MG63 (cell line): ENCODE results near the gene PLLP. TPM values are rescaled to one million over a fixed set of nuclear protein-coding genes. Genes with fewer than 3 reads are reported as not detected.

Experiments
- DNase-seq: peaks from one replicate; pipeline ENCODE4 v3.0.0-alpha.2; 2020
- H3K27me3 ChIP-seq: fragments of 250-450 bp; sonication (Bioruptor Pico); 2 replicates; pipeline ENCODE4 v1.5.1; 2020; ENCODE audit warnings: mild to moderate bottlenecking, moderate library complexity
- H3K36me3 ChIP-seq: fragments of 250-450 bp; sonication (Bioruptor Pico); 2 replicates; pipeline ENCODE4 v1.5.1; 2020; ENCODE audit warnings: mild to moderate bottlenecking, moderate library complexity
- H3K4me3 ChIP-seq: fragments of 250-450 bp; sonication (Bioruptor Pico); 2 replicates; pipeline ENCODE4 v1.5.1; 2020; ENCODE audit warnings: mild to moderate bottlenecking, moderate library complexity
- H3K9me3 ChIP-seq: fragments of 250-450 bp; sonication (Bioruptor Pico); 2 replicates; pipeline ENCODE4 v1.5.1; 2020; ENCODE audit warnings: mild to moderate bottlenecking, moderate library complexity
- total RNA-seq: library from RNA; depleted of rRNA; stranded (reverse); fragments of >200 nt; shearing (Covaris generic); gene quantifications from 2 replicates; pipeline ENCODE4 v1.2.3, GENCODE V29; 2014; ENCODE audit warnings: low replicate concordance

PLLP gene
- total RNA-seq, 1 experiment from 2014 or later: not detected

GRCh38 chr16:57265850-57266530 is 18.5 kb downstream of the PLLP start:
- Histone ChIP-seq H3K4me3 (no peak overlapping the region), H3K9me3 (no peaks in the 10 kb centered on the region), H3K36me3 (no peaks in the 10 kb centered on the region), H3K27me3 (no peaks in the 10 kb centered on the region)
- DNase-seq: no peak

DNA sequence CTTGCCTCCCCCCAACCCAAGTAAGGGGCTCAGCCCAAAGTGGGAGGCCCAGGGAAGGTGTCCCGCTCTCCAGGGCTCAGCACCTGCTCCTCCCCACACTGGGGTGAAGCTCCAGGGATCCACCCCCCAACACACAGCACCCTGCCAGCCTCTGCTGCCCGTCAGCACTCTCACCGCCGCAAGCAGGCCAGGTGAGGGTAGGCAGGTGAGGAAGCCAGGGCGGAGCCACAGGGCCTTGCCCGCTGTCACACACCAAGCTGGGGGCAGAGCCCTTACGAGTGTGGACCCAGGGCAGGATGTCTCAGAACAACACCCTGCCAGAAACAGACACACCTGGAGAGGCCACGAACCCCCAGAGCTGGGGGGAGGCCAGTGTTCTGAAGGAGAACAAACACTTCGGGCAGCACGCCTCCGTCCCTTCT is 19.5 kb downstream of the PLLP start:
- no peaks in the 10 kb centered on the region for H3K36me3 ChIP-seq
- H3K9me3 ChIP-seq: no peaks in the 10 kb centered on the region
- H3K27me3 ChIP-seq: no peaks in the 10 kb centered on the region
- DNase-seq: no peak
- H3K4me3 ChIP-seq: no peak overlapping the region

DNA sequence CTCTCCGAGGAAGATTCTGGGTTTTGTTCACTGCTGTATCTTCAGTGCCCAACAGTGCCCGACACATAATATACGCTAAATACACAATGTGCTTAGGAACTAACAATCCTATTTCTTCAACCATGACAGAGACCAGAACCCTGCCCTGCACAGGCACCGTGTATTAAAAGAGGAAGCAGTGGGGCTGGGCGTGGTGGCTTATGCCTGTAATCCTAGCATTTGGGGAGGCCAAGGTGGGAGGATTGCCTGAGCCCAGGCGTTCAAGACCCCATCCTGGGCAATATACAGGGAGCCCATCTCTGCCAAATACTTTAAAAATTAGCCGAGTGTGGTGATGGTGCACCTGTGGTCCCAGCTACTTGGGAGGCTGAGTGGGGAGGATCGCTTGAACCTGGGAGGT is 20.1 kb downstream of the PLLP start:
- DNase-seq: no peak
- Histone ChIP-seq H3K4me3 (no peak overlapping the region), H3K36me3 (no peaks in the 10 kb centered on the region), H3K27me3 (no peaks in the 10 kb centered on the region), H3K9me3 (no peaks in the 10 kb centered on the region)

GRCh38 chr16:57263541-57264351 is 20.7 kb downstream of the PLLP start:
- Histone ChIP-seq H3K4me3 (no peak overlapping the region), H3K36me3 (no peaks in the 10 kb centered on the region), H3K9me3 (no peaks in the 10 kb centered on the region), H3K27me3 (no peaks in the 10 kb centered on the region)
- no peak for DNase-seq

- no peak for DNase-seq
- Histone ChIP-seq H3K36me3 (no peaks in the 10 kb centered on the region), H3K9me3 (no peaks in the 10 kb centered on the region), H3K27me3 (no peaks in the 10 kb centered on the region), H3K4me3 (no peak overlapping the region)
Measured at GRCh38 chr16:57262841-57263540, 21.5 kb downstream of the PLLP start.

GRCh38 chr16:57261806-57262205 is 22.7 kb downstream of the PLLP start:
- Histone ChIP-seq H3K36me3 (no peaks in the 10 kb centered on the region), H3K9me3 (no peaks in the 10 kb centered on the region), H3K27me3 (no peaks in the 10 kb centered on the region), H3K4me3 (no peak overlapping the region)
- DNase-seq: no peak

- Histone ChIP-seq H3K27me3 (no peaks in the 10 kb centered on the region), H3K9me3 (no peaks in the 10 kb centered on the region), H3K36me3 (peaks cover 4% of the 10 kb centered on the region; the same call in 1 of the 2 replicates), H3K4me3 (no peak overlapping the region)
- DNase-seq: peak; percentile 38
Measured at GRCh38 chr16:57260294-57260929, 24.1 kb downstream of the PLLP start.

- Histone ChIP-seq H3K27me3 (no peaks in the 10 kb centered on the region), H3K4me3 (no peak overlapping the region), H3K9me3 (no peaks in the 10 kb centered on the region), H3K36me3 (peaks cover 16% of the 10 kb centered on the region)
- no peak for DNase-seq
Measured at GRCh38 chr16:57258910-57259475, 25.5 kb downstream of the PLLP start.

GRCh38 chr16:57258226-57258909 is 26.1 kb downstream of the PLLP start:
- no peak overlapping the region for H3K4me3 ChIP-seq
- no peaks in the 10 kb centered on the region for H3K27me3 ChIP-seq
- DNase-seq: no peak
- no peaks in the 10 kb centered on the region for H3K9me3 ChIP-seq
- peaks cover 22% of the 10 kb centered on the region for H3K36me3 ChIP-seq

DNA sequence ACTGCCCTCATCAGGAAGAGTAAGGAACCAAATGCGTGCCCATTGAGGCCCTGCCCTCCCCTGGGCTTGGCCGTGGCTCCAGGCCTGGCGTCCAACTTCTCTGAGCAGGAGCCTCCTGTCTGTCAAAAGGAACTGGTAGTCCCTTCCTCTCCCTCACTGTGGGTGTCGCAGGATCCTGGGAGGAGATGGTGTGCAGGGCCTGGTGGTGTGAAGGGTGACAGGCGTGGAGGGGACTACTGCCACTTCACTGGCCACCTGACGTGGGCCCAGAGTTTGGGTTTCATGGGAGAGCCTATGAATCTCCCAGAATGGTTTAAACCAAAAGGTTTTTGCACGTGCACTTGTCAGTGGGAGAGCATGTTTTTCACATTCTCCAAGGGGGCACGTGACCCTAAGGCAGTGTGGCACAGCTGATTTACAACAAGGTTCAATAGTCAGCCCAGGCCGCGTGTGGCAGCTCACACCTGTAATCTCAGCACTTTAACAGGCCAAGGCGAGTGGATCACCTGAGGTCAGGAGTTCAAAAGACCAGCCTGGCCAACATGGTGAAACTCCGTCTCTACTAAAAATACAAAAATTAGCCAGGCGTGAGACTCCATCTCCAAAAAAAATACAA is 26.9 kb downstream of the PLLP start:
- no peaks in the 10 kb centered on the region for H3K27me3 ChIP-seq
- no peaks in the 10 kb centered on the region for H3K9me3 ChIP-seq
- H3K4me3 ChIP-seq: no peak overlapping the region
- DNase-seq: no peak
- peaks cover 30% of the 10 kb centered on the region for H3K36me3 ChIP-seq

- Histone ChIP-seq H3K36me3 (peaks cover 38% of the 10 kb centered on the region), H3K9me3 (no peaks in the 10 kb centered on the region), H3K4me3 (no peak overlapping the region), H3K27me3 (no peaks in the 10 kb centered on the region)
- DNase-seq: no peak
Measured at GRCh38 chr16:57256601-57257395, 27.7 kb downstream of the PLLP start.

DNA sequence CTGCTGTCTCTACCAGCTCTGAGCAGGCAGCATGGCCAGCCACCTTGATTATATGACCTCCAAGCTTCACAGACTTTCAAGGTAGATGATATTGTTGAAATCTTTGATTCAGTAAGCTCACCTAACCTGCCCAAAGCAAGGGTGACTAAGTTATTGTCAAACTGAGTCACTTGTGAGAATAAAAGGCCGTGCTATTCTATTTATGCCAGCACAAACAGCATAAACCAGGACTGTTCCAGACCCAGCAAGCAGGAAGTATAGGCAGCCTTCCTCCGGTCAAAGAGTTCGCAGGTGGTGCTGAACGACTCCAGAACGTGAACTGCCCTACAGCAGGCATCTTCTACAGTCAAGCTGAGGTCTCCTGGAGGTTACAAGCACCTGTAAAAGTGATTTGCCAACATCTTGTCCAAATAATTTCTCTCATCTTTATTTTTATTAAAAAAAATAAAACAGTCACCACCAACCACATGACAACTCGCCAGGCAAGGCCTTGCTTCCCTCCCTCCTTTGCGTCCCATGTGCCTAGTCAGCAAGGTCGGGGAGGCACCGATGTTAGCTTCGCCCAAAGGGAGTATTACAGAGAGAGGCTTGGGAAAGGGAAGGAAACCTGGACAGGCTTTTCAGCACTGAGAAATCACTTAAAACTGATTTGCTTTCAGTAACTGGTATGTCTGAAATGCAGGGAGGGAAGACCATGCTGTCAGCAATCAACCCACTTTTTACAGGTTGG is 28.6 kb downstream of the PLLP start:
- Histone ChIP-seq H3K9me3 (no peaks in the 10 kb centered on the region), H3K36me3 (peaks cover 46% of the 10 kb centered on the region), H3K27me3 (no peaks in the 10 kb centered on the region), H3K4me3 (no peak overlapping the region)
- no peak for DNase-seq

- no peak overlapping the region for H3K4me3 ChIP-seq
- DNase-seq: no peak
- H3K27me3 ChIP-seq: no peaks in the 10 kb centered on the region
- no peaks in the 10 kb centered on the region for H3K9me3 ChIP-seq
- peaks cover 69% of the 10 kb centered on the region for H3K36me3 ChIP-seq
Measured at GRCh38 chr16:57253466-57253865, 31.0 kb downstream of the PLLP start.

- H3K36me3 ChIP-seq: peaks cover 81% of the 10 kb centered on the region
- H3K4me3 ChIP-seq: no peak overlapping the region
- no peaks in the 10 kb centered on the region for H3K9me3 ChIP-seq
- no peaks in the 10 kb centered on the region for H3K27me3 ChIP-seq
- DNase-seq: no peak
Measured at GRCh38 chr16:57252148-57252721, 32.2 kb downstream of the PLLP start.
